SK-N-SH treated with all-trans-retinoic acid at 6 μM for 48 hours (cell line): ENCODE data around the gene CLEC4A.

Experiments used
- ARNTL ChIP-seq: fragments of 450-650 bp; formaldehyde crosslinking; IDR thresholded peaks from 2 replicates; pipeline ENCODE4 v1.5.0; 2020; ENCODE audit warnings: low read depth, mild to moderate bottlenecking, moderate library complexity, borderline replicate concordance
- ISL1 ChIP-seq: fragments of 250-450 bp; sonication (Bioruptor Pico); IDR thresholded peaks from 2 replicates; pipeline ENCODE4 v2.1.2; 2022; ENCODE audit warnings: mild to moderate bottlenecking, moderate library complexity
- PPARA ChIP-seq: fragments of 250-450 bp; sonication (Bioruptor Pico); IDR thresholded peaks from 2 replicates; pipeline ENCODE4 v1.5.0; 2020; ENCODE audit warnings: mild to moderate bottlenecking, borderline replicate concordance
- RARB ChIP-seq: fragments of 250-450 bp; sonication (Bioruptor Pico); IDR thresholded peaks from 2 replicates; pipeline ENCODE4 v1.8.0; 2021; ENCODE audit warnings: mild to moderate bottlenecking, moderate library complexity
- TOX ChIP-seq: fragments of 250-450 bp; sonication (Bioruptor Pico); IDR thresholded peaks from 2 replicates; pipeline ENCODE4 v1.8.0; 2021; ENCODE audit warnings: mild to moderate bottlenecking, moderate library complexity, borderline replicate concordance
- ZC3H10 ChIP-seq: fragments of 250-450 bp; sonication (Bioruptor Pico); IDR thresholded peaks from 2 replicates; pipeline ENCODE4 v1.5.1; 2021; ENCODE audit warnings: mild to moderate bottlenecking, moderate library complexity
- ZFP3 ChIP-seq: fragments of 250-450 bp; sonication (Bioruptor Pico); IDR thresholded peaks from 2 replicates; pipeline ENCODE4 v1.5.0; 2020; ENCODE audit warnings: mild to moderate bottlenecking, moderate library complexity
- ZNF70 ChIP-seq: fragments of 450-650 bp; formaldehyde crosslinking; IDR thresholded peaks from 2 replicates; pipeline ENCODE4 v1.5.0; 2020; ENCODE audit warnings: mild to moderate bottlenecking, moderate library complexity
- TF ChIP-seq, protein P1 (sequence below): fragments of 250-450 bp; sonication (Bioruptor Pico); IDR thresholded peaks from 2 replicates; pipeline ENCODE4 v1.8.0; 2020; ENCODE audit warnings: mild to moderate bottlenecking, moderate library complexity, borderline replicate concordance
- TF ChIP-seq, protein P2 (sequence below): fragments of 250-450 bp; sonication (Bioruptor Pico); IDR thresholded peaks from 2 replicates; pipeline ENCODE4 v1.5.1; 2020; ENCODE audit warnings: low read depth, mild to moderate bottlenecking, moderate library complexity

DNA sequence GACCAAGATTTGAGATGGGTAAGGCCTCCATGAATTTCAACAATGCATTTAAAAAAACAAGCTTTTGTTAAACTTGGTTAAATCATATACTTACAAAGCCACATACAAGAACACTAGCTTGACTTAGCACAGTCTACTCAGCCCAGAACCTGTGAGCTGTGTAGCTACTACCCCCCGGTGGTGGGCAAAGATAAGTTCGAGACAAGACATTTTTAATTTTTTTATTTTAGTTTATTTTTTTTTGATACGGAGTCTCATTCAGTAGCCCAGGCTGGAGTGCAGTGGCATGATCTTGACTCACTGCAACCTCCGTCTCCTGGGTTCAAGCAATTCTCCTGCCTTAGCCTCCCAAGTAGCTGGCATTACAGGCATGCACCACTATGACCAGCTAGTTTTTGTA, 45.0 kb upstream of the CLEC4A start:
- TF ChIP-seq ZNF70 (CRISPR knock-in tag) (no peak), PPARA (CRISPR knock-in tag) (no peak), ISL1 (CRISPR knock-in tag) (no peak), TOX (CRISPR knock-in tag) (no peak), RARB (no peak), ARNTL (CRISPR knock-in tag) (no peak), ZC3H10 (CRISPR knock-in tag) (no peak), ZFP3 (CRISPR knock-in tag) (no peak)
- TF ChIP-seq, protein P1, sequence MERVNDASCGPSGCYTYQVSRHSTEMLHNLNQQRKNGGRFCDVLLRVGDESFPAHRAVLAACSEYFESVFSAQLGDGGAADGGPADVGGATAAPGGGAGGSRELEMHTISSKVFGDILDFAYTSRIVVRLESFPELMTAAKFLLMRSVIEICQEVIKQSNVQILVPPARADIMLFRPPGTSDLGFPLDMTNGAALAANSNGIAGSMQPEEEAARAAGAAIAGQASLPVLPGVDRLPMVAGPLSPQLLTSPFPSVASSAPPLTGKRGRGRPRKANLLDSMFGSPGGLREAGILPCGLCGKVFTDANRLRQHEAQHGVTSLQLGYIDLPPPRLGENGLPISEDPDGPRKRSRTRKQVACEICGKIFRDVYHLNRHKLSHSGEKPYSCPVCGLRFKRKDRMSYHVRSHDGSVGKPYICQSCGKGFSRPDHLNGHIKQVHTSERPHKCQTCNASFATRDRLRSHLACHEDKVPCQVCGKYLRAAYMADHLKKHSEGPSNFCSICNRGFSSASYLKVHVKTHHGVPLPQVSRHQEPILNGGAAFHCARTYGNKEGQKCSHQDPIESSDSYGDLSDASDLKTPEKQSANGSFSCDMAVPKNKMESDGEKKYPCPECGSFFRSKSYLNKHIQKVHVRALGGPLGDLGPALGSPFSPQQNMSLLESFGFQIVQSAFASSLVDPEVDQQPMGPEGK (CRISPR knock-in tag) = no peak
- TF ChIP-seq, protein P2, sequence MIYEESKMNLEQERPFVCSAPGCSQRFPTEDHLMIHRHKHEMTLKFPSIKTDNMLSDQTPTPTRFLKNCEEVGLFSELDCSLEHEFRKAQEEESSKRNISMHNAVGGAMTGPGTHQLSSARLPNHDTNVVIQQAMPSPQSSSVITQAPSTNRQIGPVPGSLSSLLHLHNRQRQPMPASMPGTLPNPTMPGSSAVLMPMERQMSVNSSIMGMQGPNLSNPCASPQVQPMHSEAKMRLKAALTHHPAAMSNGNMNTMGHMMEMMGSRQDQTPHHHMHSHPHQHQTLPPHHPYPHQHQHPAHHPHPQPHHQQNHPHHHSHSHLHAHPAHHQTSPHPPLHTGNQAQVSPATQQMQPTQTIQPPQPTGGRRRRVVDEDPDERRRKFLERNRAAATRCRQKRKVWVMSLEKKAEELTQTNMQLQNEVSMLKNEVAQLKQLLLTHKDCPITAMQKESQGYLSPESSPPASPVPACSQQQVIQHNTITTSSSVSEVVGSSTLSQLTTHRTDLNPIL (CRISPR knock-in tag) = no peak
